ENCODE data around the gene INPP5E.

INPP5E gene

GRCh38 chr9:136439481-136440408 is at the start of gene INPP5E:
Gene INPP5E, minus strand, starts transcription at chr9:136439845. Its CDS starts 426 bp downstream, at chr9:136439419.
- peak; percentile 41 for DNase-seq (ENCODE audit: low spot score)

- DNase-seq (ENCODE audit: low spot score): peak; percentile 77
These were observed 48.9 kb upstream of the INPP5E start for GRCh38 chr9:136488247-136489214.

- no peak for DNase-seq (ENCODE audit: low spot score)
These were observed 48.0 kb upstream of the INPP5E start for GRCh38 chr9:136487672-136488071.

GRCh38 chr9:136486823-136487620 is 47.4 kb upstream of the INPP5E start:
- DNase-seq (ENCODE audit: low spot score): no peak

GRCh38 chr9:136486131-136486530 is 46.5 kb upstream of the INPP5E start:
- DNase-seq (ENCODE audit: low spot score): no peak

GRCh38 chr9:136485049-136486045 is 45.7 kb upstream of the INPP5E start:
- DNase-seq (ENCODE audit: low spot score): peak; percentile 82

GRCh38 chr9:136484153-136485048 is 44.8 kb upstream of the INPP5E start:
- peak; percentile 10 for DNase-seq (ENCODE audit: low spot score)

- peak; percentile 90 for DNase-seq (ENCODE audit: low spot score)
These were observed 44.0 kb upstream of the INPP5E start for GRCh38 chr9:136483589-136484152.

GRCh38 chr9:136482793-136483588 is 43.3 kb upstream of the INPP5E start, which contains the start of gene SEC16A:
Gene SEC16A, minus strand, starts transcription at chr9:136483040. Its CDS starts 5,425 bp downstream, at chr9:136477615.
- DNase-seq (ENCODE audit: low spot score): peak; percentile 99

- peak; percentile 14 for DNase-seq (ENCODE audit: low spot score)
These were observed 42.6 kb upstream of the INPP5E start for GRCh38 chr9:136482046-136482792.

GRCh38 chr9:136481558-136481957 is 41.9 kb upstream of the INPP5E start:
- no peak for DNase-seq (ENCODE audit: low spot score)

- no peak for DNase-seq (ENCODE audit: low spot score)
These were observed 36.9 kb upstream of the INPP5E start for GRCh38 chr9:136476369-136477150.

- no peak for DNase-seq (ENCODE audit: low spot score)
These were observed 35.6 kb upstream of the INPP5E start for GRCh38 chr9:136474974-136475865.

GRCh38 chr9:136474021-136474640 is 34.5 kb upstream of the INPP5E start:
- DNase-seq (ENCODE audit: low spot score): no peak

- DNase-seq (ENCODE audit: low spot score): no peak
These were observed 33.7 kb upstream of the INPP5E start for GRCh38 chr9:136473354-136473721.

Measured in cerebellar cortex (tissue), 1 donor.